ENCODE results near the gene SLC35A3.

GRCh38 chr1:99957818-99958217, 12.0 kb upstream of the SLC35A3 start:
- no peak for TF ChIP-seq CTCF (IDR thresholded peaks at IDR 0.05)
- TF ChIP-seq POLR2A (IDR thresholded peaks at IDR 0.05) = no peak
- TF ChIP-seq EP300 (IDR thresholded peaks at IDR 0.05) = no peak
- TF ChIP-seq POLR2AphosphoS5 (IDR thresholded peaks at IDR 0.05) = no peak

Data from gastroesophageal sphincter (tissue), 3 donors.